Fibroblast of mammary gland (primary cell): ENCODE results near the gene RINT1.

Experiments used
- DNase-seq: peaks from one replicate; pipeline ENCODE4 v3.0.0-alpha.2; 2010; ENCODE audit warnings: low read depth
- H3K4me3 ChIP-seq: 2 replicates; pipeline ENCODE4 v1.5.1; 2011; ENCODE audit warnings: low read depth, mild to moderate bottlenecking, low read length, moderate library complexity; ENCODE audit not compliant: control insufficient read depth
- CTCF ChIP-seq: conservative IDR thresholded peaks from 2 replicates; pipeline ENCODE4 v1.5.1; 2011; ENCODE audit warnings: low read depth, low read length, inconsistent platforms; ENCODE audit not compliant: control insufficient read depth, insufficient read depth

RINT1 gene

GRCh38 chr7:105531792-105532671, at the start of gene RINT1:
RINT1 (plus strand) TSS chr7:105532201; CDS start chr7:105532316, 115 bp downstream.
- peak; percentile 65 for TF ChIP-seq CTCF
- DNase-seq = peak; percentile 89
- H3K4me3 ChIP-seq = peak within 1 kb of the TSS; percentile 99

- peak; percentile 85 for DNase-seq
- peak; percentile 51 for TF ChIP-seq CTCF
- no peak overlapping the region for H3K4me3 ChIP-seq
Observed at GRCh38 chr7:105487579-105488571, 44.1 kb upstream of the RINT1 start.

GRCh38 chr7:105489409-105489808, 42.6 kb upstream of the RINT1 start:
- TF ChIP-seq CTCF = no peak
- DNase-seq = no peak
- no peak overlapping the region for H3K4me3 ChIP-seq

GRCh38 chr7:105493196-105493922, 38.6 kb upstream of the RINT1 start:
- no peak for TF ChIP-seq CTCF
- no peak overlapping the region for H3K4me3 ChIP-seq
- DNase-seq = no peak

GRCh38 chr7:105493923-105494315, 38.1 kb upstream of the RINT1 start:
- peak; percentile 14 for DNase-seq
- no peak for TF ChIP-seq CTCF
- no peak overlapping the region for H3K4me3 ChIP-seq

- H3K4me3 ChIP-seq = no peak overlapping the region
- no peak for TF ChIP-seq CTCF
- peak; percentile 20 for DNase-seq
Observed at GRCh38 chr7:105496521-105496920, 35.5 kb upstream of the RINT1 start.
